Measurements from ENCODE around the gene GHRH.

GHRH gene

DNA sequence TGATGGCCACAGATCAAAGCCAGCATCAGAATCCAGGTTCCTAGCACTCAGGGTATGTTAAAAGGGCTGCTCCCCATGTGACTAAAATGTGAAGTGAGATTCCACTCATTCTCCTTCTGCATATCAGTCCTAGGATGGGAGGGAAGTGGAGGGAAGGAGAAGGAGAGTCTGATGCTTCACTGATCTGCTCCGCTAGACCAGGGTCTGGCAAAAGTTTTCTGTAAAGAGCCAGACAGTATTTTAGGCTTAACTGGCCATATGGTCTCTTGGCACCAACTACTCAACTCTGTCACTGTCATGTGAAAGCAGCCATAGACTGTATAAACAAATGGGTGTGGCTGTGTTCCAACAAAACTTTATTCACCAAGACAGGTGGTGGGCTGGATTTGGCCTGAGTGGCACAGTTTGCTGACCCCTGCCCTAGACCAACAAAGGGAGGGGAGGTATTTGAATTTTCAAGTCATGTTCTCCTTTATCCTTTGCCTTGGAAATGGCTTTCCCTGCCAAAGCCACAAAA is 22.6 kb downstream of the GHRH start:
- DNase-seq = peak in 1 of 56 donors; percentile 27

DNA sequence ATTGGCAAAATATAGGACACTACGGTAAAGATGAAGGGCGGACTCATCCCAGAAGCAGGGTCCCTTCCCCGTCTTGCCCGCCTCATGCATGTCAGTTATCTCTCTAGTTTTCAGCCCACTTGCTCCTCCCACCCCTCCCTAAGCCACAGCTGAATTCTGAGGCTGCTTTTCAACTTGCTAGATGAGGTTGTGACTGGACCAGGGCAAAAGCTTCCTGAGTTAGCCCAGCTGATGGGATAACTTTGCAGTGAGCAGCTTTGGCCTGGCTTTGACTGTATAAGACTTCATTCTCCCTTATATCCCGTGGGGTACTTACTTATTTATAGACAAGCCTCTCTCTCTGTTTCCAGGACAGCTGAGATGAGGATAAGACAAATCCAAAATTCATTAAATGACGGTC is 23.2 kb downstream of the GHRH start:
- DNase-seq = no peak

DNA sequence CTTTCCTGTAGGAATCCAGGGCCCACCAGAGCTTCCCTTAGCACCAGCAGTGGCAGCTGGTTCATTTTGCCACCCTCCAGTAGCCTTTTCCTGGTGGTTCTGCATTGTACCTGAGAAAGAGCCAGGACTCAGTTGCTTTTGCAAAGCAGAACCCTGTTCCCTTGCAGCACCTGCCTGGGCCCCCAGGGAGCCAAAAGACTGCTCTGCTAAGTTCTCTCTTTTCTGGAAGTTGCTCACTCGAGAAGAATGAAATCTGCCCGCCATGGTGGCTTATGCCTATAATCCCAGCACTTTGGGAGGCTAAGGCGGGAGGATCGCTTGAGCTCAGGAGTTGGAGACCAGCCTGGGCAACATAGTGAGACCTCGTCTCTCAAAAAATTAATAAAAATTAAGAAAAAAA is 24.0 kb downstream of the GHRH start:
- no peak for DNase-seq

DNA sequence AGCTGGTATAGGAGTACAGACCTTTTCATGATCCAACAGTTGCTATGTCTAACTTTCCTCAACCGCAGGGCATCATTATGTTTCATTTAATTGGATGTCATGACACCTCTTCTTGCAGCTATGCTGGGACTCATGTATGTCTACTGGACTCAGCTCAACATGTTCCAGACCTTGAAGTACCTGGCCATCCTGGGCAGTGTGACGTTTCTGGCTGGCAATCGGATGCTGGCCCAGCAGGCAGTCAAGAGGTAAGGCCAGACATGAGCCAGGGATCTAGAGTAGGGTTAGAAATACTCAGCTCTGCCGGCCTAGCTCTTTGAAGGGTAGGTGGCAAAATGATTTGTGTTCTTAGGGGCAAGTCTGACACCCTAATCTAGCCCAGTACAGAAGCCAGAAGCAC is 25.2 kb downstream of the GHRH start:
- DNase-seq = no peak

GRCh38 chr20:37235065-37235464 is 26.5 kb downstream of the GHRH start:
- DNase-seq = no peak

DNA sequence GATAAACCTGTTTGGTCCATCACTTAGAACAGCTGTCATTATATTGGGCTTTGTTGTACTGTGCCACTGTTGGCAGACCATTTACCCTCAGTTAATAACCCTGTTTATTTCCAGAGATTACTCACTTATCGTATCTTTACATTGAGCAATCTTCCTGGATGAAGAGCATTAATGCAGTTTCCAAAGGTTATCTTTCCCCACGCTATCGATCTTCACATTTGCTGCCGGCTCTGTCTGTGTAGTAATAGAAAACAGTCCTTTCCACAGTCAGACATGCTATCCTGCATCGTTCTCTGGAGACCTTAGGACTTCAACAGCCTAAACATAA is 27.4 kb downstream of the GHRH start:
- DNase-seq = no peak

DNA sequence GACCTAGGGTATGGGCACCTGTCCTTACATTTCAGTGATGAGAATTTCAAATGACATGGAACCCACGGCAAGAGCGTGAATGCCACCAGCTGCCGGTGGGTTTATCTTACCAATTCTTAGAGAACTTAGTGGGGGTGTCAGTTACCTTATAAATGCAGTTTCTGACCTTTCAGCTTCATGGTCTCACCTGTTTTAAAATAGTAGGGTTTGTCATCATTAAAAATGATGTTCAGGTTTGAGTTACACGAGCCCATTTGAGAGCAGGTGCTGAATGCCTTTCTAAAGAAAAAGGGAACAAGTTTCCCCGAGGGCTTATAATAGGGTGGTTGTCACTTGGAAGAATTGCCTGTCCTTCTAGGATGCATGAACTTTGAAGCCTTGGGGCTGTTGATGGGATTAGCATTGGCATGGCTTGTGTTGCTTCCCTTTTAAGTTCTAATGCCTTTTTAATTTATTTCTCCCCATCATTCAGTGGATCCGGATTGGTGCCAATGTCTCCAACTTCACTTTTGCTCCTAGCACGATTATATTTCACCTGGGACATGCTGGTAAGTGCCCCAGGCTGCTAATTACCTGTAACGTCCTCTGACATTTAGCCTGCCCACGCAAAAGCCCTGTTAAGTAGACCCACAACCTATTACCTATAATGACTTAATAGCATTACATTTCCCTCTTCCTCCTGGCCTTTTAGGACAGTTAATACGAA is 27.9 kb downstream of the GHRH start:
- DNase-seq = no peak

GRCh38 chr20:37231947-37232630 is 29.5 kb downstream of the GHRH start:
- DNase-seq = peak in 10 of 56 donors; percentile 3 to 32 (median 10)

DNA sequence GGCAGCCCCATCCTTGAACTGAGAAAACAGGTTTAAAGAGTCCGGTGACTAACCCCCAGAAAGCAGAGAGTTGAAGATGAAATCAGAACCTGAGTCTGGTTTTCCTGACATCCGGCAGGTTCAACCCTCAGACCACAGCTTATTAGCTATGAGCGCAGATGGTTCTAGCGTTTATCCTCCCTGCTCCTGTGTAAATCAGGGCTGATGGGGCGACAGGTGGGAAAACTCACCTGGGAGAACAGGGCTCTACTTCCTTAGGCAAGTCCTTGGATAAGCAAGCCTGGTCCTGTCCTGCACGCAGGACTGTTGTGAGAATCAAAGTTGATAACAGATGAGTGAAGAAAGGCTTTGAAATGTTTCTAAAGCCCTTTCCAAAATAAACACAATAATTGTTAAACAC is 31.4 kb downstream of the GHRH start:
- DNase-seq = no peak

DNA sequence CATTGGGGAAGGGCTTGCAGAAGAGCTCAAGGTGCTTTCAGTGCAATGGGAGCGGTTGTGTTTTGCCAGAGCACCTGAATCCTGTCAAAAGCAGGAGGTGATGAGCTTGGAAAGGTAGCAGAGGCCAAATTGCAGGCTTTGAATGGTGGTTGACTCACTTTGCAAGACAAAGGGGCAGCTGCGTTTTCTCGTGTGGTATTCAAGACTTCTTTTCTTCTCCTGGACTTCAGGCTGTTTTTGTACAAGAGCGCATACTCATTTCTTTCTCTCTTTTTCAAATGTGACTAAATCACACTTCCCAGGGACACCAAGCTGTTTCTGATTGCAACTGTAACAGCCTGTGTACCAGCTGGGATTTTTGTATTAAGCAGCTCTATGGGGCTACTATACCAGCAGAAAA is 32.3 kb downstream of the GHRH start:
- no peak for DNase-seq

DNA sequence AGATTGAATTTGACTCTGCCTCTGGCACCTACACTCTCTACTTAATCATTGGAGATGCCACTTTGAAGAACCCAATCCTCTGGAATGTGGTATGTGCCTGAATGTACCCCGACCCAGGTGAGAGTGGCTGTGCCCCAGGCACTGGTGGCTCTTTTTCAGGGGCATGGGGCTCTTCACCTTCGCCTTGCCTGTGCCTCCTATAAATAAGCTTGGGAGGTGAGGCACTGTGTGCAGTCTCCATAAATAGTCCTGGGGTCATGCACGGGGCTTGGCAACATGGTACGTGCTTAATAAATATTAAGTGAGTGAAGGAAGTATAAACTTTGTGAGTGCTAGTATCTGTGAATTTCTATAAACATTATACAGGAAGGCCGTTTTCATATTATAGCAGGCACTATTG is 33.0 kb downstream of the GHRH start:
- no peak for DNase-seq

DNA sequence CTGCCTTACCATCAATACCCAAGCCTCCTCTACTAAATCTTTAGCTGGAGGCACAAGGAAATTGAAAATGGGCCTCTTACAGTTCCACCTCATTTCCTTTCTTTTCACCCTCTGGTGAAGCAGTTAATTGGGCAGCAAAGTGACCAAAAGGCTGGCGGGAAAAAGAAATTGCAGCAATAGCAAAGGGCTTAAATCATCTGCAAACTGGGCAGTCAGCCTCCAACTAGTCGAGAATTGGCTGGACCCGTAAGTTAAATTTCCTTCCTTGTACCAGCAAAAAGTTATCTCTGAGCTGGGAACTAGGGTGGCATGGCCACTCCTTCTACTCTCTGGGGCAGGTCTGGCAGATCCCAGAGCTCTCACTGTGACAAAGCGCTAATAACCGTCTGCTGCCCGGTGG is 33.5 kb downstream of the GHRH start:
- DNase-seq = no peak

DNA sequence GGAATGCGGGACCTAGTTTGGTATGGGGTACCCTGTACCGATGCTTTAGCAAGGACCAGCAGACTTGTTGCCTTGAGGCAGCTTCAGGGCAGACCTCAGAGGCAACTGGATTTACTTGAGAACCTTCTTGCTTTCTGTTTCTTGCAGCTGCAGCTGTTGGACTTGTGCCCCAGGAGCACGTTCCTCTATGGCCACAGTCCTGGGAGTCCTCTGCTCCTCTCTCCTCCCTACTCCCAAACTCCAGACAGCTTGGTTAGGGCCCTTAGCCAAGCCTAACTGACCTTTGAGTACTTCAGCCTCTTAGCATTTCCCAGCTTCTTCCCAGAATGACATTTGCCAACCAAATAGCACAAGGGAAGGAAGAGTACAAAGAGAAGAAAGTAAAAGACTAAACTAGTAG is 34.7 kb downstream of the GHRH start:
- no peak for DNase-seq

GRCh38 chr20:37225146-37225545 is 36.5 kb downstream of the GHRH start:
- no peak for DNase-seq

DNA sequence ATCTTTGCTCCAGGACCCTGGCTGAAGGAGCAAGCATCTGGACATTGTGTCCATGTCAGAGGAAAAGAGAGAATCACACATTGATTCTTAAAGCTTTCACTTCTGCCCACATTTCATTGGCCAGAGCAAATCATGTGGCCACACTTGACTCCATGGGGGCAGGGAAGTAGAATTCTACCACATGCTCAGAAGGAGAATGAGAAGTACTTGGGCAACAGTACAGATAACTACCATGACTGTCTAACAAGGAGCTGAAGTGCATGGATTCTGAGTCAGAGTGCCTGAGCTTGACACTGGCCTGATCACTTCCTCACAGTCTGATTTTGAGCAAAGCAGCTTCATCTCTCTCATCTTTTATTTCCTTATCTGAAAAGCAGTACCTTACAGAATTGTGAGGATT is 38.6 kb downstream of the GHRH start:
- DNase-seq = peak in 2 of 56 donors; percentile 11 to 34

GRCh38 chr20:37222086-37222485 is 39.5 kb downstream of the GHRH start:
- no peak for DNase-seq

- DNase-seq = no peak
These were observed 40.9 kb downstream of the GHRH start for GRCh38 chr20:37220731-37221130.

GRCh38 chr20:37219751-37220668 is 41.6 kb downstream of the GHRH start:
- DNase-seq = no peak

DNA sequence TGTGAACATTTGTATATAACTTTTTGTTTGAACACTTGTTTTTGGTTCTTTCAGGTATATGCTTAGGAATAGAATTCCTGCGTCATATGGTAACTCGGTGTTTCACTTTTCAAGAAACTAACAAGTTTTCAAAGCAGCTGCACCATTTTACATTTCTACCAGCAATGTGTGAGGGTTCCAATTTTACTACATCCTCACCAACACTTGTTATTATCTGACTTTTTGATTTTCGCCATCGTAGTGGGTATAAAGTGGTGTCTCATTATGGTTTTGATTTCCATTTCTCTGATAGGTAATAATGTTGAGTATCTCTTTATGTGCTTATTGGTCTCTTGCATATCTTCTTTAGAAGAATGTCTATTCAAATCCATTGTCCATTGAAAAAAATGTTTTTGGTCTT is 42.6 kb downstream of the GHRH start:
- no peak for DNase-seq

DNA sequence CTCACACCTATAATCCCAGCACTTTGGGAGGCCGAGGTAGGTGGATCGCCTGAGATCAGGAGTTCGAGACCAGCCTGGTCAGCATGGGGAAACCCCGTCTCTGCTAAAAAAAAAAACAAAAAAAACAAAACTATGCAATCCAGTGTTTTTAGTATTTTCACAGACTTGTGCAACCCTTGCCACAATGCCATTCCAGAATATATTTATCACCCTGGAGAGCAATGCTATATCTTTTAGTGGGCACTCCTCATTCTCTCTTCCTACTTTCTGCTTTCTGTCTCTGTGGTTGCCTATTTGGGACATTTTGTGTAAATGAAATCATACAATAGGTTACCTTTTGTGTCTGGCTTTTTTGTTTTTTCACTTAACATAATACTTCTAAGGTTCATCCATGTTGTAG is 43.2 kb downstream of the GHRH start:
- no peak for DNase-seq

DNA sequence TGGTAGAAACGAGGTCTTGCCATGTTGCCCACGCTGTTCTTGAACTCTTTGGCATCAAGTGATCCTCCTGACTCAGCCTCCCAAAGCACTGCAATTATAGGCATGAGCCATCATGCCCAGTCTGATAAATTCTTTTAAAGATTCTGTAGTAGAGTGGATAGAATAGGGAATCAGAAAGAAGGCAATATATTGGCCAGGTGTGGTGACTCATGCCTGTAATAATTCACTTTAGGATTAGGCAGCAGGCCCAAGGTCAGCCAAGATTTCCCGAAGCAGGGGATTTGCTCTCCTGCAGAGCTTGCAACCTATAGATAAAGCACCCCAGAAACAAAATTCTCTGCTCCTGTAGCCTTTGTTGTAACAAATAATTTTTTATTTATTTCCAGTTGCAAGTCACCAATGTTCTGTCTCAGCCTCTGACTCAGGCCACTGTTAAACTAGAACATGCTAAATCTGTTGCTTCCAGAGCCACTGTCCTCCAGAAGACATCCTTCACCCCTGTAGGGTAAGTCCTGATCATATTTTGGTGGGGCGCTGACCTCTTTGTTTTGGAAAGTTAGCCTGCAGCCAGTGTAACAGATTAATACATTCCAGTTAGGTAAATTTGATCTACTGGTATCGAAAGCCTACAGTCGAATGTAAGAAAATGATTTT is 51.8 kb downstream of the GHRH start:
- DNase-seq = no peak

DNA sequence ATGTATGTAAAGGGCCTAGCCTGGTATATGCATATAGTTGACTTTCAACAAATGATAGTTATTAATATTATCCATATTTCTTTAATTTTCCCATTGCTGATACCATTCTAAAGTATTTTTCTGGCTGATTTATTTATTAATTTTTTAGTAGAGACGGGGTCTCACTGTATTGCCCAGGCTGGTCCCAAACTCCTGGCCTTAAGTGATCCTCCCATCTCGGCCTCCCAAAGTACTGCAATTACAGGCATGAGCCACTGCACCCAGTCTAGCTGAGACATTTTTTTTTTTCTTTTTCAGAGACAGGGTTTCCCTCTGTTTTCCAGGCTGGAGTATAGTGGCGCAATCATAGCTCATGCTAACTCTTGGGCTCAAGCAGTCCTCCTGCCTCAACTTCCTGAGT is 52.4 kb downstream of the GHRH start:
- DNase-seq = no peak
